Activated T-cell treated with anti-CD3 and anti-CD28 coated beads for 24 hours (primary cell): ENCODE results near the gene LRRC59.
"Not testable (repeated sequence)": the region's sequence is repeated elsewhere in the genome, so short reads cannot be mapped to it uniquely, and the experiment has no call there.

Experiments used
- DNase-seq: peaks from one replicate; pipeline ENCODE4 v3.0.0-alpha.2; 2020; ENCODE audit warnings: low read depth

LRRC59 gene

GRCh38 chr17:50424996-50425681 is 27.8 kb upstream of the LRRC59 start:
- no peak for DNase-seq

- DNase-seq, result no peak
Observed at GRCh38 chr17:50424246-50424995, 27.1 kb upstream of the LRRC59 start.

DNA sequence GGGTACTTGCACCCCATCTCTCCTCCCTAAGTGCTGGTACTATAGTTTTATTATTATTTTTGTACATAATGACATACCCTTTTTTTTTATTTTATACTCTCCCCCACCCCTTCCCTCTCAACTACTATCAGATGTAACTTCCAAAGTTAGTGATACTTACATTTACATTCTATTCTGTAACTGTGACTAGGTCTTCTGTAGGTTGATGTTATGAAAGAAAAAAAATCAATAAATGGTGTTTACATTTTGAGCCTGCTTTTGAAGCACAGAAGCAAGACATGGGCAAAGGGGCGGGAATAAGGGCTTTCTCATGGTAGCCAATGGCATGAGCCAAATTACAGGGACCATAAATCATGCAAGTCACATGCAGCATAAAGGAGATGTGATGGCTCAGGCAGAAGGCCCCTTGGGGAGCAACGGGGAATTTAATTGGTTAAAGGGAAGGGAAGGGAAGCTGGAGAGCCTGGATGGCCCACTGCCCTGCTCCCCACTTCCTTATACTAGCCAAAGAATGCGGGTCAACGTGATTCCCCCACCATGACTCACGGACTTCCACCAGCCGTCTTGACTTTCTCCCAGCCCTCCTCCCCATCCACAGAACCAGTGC is 26.3 kb upstream of the LRRC59 start:
- DNase-seq, result no peak

- no peak for DNase-seq
Observed at GRCh38 chr17:50422738-50423137, 25.4 kb upstream of the LRRC59 start.

DNA sequence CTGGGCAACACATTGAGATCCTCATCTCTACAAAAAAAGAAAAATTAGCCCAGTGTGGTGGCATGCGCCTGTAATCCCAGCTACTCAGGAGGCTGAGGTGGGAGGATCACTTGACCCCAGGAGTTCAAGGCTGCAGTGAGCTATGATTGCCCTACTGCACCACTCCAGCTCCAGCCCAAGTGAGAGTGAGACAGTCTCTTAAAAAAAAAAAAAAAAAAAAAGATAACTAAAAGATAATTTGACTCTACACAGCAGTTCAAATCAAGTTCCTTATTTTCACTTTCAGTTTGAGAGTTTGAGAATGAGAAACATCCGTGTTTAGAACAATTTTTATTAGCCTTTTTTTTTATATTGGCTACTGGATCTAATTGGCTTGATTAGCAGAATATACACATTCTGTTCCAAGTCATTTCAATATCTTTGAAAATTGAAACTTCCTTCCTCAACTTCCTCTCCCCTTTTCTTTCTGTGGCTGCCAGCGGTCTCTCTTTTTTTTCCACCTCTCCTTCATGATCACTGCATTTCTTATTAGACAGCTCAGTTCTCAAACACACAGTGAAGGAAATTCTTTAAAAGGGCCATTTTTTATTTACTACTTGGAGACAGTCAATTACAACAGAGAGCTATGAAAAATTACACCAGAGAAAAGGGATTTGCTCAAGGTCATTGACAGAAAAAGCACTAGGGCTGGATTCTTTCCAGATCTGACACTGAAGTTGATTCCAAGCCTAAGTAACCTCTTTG is 24.2 kb upstream of the LRRC59 start:
- no peak for DNase-seq

DNA sequence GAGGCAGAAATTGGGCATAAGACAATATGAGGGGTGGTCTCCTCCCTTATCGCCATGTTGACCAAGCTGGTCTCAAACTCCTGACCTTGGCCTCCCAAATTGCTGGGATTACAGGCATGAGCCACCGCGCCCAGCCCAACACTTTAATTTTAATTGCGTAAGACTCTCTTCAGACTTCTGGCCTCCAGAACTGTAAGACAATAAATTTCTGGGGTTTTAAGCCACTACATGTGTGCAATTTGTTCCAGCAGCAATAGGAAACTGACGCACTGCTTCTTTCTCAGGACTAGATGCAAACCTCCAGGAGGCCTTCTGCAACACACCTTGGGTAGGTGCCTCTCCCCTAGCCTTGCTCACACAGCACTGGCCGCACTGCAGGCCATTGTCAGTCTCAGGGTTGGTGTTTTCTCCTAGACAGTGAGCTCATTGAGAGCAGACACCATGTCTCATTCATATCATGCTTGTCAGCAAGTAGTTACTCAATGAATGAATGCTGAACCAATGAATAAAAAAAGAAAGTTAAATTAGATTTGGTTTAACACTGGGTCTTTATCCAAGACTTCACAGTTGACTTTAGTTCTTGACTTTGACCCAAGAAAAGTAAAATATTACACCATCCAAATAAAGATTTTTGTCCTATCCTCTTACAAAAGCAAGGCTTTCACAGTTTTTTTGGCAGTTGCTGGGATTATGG is 23.2 kb upstream of the LRRC59 start:
- no peak for DNase-seq

GRCh38 chr17:50419577-50419976 is 22.3 kb upstream of the LRRC59 start:
- not testable (repeated sequence) for DNase-seq

GRCh38 chr17:50414808-50415207 is 17.5 kb upstream of the LRRC59 start:
- DNase-seq, result no peak

- DNase-seq, result no peak
Observed at GRCh38 chr17:50412188-50412732, 14.9 kb upstream of the LRRC59 start.

- DNase-seq, result no peak
Observed at GRCh38 chr17:50407921-50408320, 10.6 kb upstream of the LRRC59 start.

DNA sequence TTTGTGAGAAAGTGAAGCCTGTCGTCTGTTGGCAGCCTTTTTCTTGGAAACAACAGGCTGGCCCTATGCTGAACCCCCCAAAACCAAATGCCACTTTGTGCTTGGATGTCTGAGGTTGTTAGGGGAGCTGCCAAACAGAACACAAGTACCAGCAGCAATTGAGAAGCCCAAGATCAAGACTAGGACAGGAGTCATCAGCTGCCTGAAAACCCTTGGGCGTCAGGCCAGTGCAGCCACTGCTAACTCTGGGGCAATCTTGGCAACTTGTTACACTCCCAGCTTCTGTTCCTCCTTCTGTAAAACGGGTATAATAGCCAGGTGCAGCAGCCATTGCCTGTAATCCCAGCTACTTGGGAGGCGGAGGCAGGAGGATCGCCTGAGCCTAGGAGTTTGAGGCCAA is 9.3 kb upstream of the LRRC59 start:
- no peak for DNase-seq

GRCh38 chr17:50405351-50405750 is 8.0 kb upstream of the LRRC59 start:
- not testable (repeated sequence) for DNase-seq

DNA sequence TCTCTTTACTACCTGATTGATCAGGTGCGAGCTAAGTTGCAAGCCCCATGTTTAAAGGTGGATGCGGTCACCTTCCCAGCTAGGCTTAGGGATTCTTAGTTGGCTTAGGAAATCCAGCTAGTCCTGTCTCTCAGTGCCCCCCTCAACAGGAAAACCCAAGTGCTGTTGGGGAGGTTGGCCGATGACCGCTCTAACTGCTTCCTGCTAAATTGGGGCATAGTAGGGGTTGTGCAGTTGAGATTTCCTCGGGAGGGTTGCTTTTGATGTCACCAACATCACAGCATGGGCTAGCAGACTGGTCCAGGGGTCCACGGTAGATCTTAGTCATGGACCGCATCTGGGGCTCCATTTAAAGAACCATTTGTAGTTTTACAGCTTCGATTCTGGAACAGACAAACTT is 2.3 kb upstream of the LRRC59 start:
- DNase-seq, result not testable (repeated sequence)

DNA sequence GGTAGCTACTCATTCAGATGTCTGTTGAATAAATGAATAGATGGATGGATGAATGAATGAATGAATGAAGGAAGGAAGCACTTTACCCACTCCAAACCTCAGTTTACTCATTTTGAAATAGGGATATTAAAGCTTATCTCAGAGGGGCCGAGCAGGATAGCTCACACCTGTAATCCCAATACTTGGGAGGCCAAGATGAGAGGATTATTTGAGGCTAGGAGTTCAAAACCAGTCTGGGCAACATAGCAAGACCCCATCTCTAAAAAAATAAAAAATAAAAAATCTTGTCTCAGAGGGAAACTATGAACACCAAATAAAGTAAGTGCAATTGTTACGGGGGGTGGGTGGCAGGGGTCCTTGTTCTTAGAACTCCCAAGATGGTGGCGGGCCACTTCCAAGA is 1.3 kb upstream of the LRRC59 start:
- not testable (repeated sequence) for DNase-seq

GRCh38 chr17:50397919-50398285 is 579 bp upstream of the LRRC59 start:
- DNase-seq, result no peak

GRCh38 chr17:50396261-50397110 is 837 bp downstream of the LRRC59 start:
- no peak for DNase-seq

DNA sequence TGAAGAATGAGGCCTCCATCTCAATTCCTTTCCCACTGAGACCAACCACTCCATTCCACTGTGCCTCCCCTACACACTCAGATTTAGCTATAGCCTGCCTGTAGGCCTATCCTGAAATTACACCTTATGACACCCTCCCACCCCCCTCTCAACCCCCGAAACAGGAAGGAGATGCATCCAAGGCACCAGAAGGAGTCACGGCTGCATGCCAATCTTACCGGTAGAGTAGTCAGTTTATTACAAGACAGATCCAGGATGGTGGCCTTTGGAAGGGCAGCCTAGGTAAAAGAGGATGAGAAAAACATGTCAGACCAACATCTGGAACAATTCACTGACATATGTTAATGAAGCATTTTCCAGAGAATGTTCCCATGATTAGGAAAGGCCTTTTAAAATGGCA is 2.6 kb downstream of the LRRC59 start:
- DNase-seq, result no peak

DNA sequence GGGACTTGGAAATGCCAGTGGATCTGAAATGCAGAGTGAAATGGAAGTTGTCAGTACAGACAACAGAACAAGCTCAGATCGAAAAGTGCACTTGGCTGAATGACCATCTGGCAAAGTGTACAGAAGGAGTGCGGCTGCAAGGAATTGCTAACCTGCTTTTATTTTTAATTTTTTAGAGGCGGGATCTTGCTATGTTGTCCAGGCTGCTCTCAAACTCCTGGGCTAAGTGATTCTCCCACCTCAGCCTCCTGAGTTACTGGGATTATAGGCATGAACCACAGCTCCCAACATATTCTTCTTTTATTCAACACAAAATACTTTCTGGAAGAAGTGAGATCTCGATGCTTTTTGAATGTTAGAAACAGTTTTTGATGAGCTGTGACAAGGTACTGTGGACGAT is 3.6 kb downstream of the LRRC59 start:
- DNase-seq, result no peak

GRCh38 chr17:50392621-50393020 is 4.7 kb downstream of the LRRC59 start:
- DNase-seq, result no peak

DNA sequence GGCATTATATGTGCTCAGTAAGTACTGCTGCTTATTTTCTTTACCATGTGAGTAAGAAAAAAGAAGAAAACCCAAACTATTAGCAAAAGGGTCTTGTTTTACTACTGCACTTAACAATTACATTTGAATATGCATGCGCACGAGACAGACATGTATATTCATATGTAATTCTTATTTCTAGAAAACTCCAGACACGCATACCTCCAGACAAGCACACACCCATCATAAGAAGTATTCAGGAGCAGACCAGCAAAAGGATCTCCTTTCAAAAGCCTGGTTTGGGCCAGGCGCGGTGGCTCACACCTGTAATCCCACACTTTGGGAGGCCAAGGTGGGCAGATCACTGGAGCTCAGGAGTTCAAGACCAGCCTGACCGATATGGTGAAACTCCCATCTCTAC is 7.8 kb downstream of the LRRC59 start:
- DNase-seq, result no peak

DNA sequence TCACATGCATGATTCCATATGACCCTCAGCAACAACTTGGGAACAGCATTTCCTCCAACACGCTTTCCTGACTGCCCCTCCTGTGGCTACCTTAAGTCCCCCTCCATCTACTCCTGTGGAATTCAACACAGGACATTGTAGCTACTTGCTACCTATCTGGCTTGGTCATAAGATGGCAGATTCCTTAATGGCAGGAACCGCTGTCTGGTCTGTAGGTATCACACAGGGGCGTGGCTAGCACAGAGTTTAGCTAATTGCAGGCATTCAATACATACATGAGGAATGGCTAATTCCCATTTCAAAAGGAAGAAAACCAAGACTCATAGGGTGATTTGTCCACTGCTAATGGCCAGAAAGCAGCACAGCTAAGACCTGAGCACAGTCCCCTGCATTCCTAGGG is 8.6 kb downstream of the LRRC59 start:
- no peak for DNase-seq
